ENCODE measurements around the gene VPS13D. TPM values are rescaled to one million over a fixed set of nuclear protein-coding genes. Genes with fewer than 3 reads are reported as not detected.

VPS13D gene
- total and polyA plus RNA-seq, 10 of the 15 experiments (the other 5 are each of a cell fraction or from before 2014, with no cell fraction given): 1.4 to 16.9 (median 8.5) TPM

GRCh38 chr1:12383001-12383400, 153.2 kb downstream of the VPS13D start:
- no TSS peak for BruUV-seq (replicated peaks)
- ChIA-PET POLR2A (no interaction called here), CTCF (interaction anchor here (1.0 to 1.4 kb wide), 2 partner anchors 12 to 39 kb away, joined by 3 read pairs; no protein-coding TSS in a partner anchor), SMC1A (ENCODE audit: uncharacterized antibody, unreplicated experiment) (interaction anchor here (0.7 to 1.1 kb wide), 2 partner anchors 27 to 87 kb away, joined by 3 read pairs; no protein-coding TSS in a partner anchor), RAD21 (ENCODE audit: unreplicated experiment) (no interaction called here)
- Histone ChIP-seq H3K9ac (ENCODE audit: control insufficient read depth, insufficient read depth, low read length) (no peak overlapping the region), H3K4me1 (ENCODE audit: control insufficient read depth, insufficient read depth, low read length) (no peaks in the 10 kb centered on the region), H3K27ac (ENCODE audit: control insufficient read depth, insufficient read depth) (no peak overlapping the region), H3K4me3 (no peak overlapping the region), H3K79me2 (ENCODE audit: control insufficient read depth, insufficient read depth, low read length) (no peaks in the 10 kb centered on the region), H3K36me3 (ENCODE audit: control insufficient read depth in 2 of 2, insufficient read depth in 2 of 2, low read length in 1 of 2) (peaks cover 2 to 33% of the 10 kb centered on the region in 2 experiments; a peak in 3 of 4 replicates), H3K9me3 (replicated peaks; ENCODE audit: control insufficient read depth, insufficient read depth, low read length) (peaks cover 6% of the 10 kb centered on the region), H4K20me1 (ENCODE audit: control insufficient read depth, insufficient read depth) (no peaks in the 10 kb centered on the region), H3K4me2 (ENCODE audit: control insufficient read depth, insufficient read depth) (no peak overlapping the region), H2AFZ (ENCODE audit: control insufficient read depth, low read depth, low read length) (no peak overlapping the region), H3K27me3 (replicated peaks in 1 of 2; ENCODE audit: control insufficient read depth in 2 of 2, insufficient read depth in 2 of 2, low read length in 1 of 2) (no peaks in the 10 kb centered on the region)
- in situ Hi-C loops (cut with MboI) (no loop called here), intact Hi-C loops (cut with micrococcal nuclease; ENCODE audit: unreplicated experiment) (no loop called here)
- FAIRE-seq (no peak), DNase-seq (ENCODE audit: low read depth, low spot score) (no peak), ATAC-seq (no peak)
- 100% methylated on average over 1 of the region's 1 CpG for WGBS (ENCODE audit: insufficient coverage, insufficient replicate concordance, low lambda C conversion rate, missing lambda C conversion rate)
- no peak for TF ChIP-seq CTCF (IDR thresholded peaks at IDR 0.05 in 2 of 3, conservative IDR thresholded peaks at IDR 0.05 in 1 of 3; ENCODE audit: control insufficient read depth in 2 of 3, extremely low read depth in 1 of 3, insufficient read depth in 1 of 3, low read depth in 3 of 3, low read length in 3 of 3)
- no peak for TF ChIP-seq SKIL (IDR thresholded peaks at IDR 0.05; ENCODE audit: low read depth, poor library complexity, severe bottlenecking)
- no peak for TF ChIP-seq BHLHE40 (IDR thresholded peaks at IDR 0.05; ENCODE audit: borderline replicate concordance in 1 of 2, low read depth in 2 of 2, low read length in 1 of 2)
- no peak for TF ChIP-seq SREBF2 (IDR thresholded peaks at IDR 0.05; ENCODE audit: low read length)
- TF ChIP-seq RAD21 (IDR thresholded peaks at IDR 0.05; ENCODE audit: insufficient read depth, low read depth, low read length): no peak
- TF ChIP-seq ELK1 (IDR thresholded peaks at IDR 0.05; ENCODE audit: low read depth, low read length): no peak
- TF ChIP-seq SMAD5 (IDR thresholded peaks at IDR 0.05; ENCODE audit: low read depth): no peak
- no peak for TF ChIP-seq REST (IDR thresholded peaks at IDR 0.05; ENCODE audit: low read depth, low read length)
- TF ChIP-seq IRF5 (IDR thresholded peaks at IDR 0.05; ENCODE audit: borderline replicate concordance): no peak
- no peak for TF ChIP-seq BRCA1 (IDR thresholded peaks at IDR 0.05; ENCODE audit: low read depth, low read length)
- no peak for TF ChIP-seq STAT3 (IDR thresholded peaks at IDR 0.05; ENCODE audit: low read depth, low read length)
